ENCODE results near the gene XK. TPM values are rescaled to one million over a fixed set of nuclear protein-coding genes. Genes with fewer than 3 reads are reported as not detected.
"Not testable (repeated sequence)": the region's sequence is repeated elsewhere in the genome, so short reads cannot be mapped to it uniquely, and the experiment has no call there.

Gene XK
- total and polyA plus RNA-seq, 2 donors, result 0.50 to 0.66 TPM

DNA sequence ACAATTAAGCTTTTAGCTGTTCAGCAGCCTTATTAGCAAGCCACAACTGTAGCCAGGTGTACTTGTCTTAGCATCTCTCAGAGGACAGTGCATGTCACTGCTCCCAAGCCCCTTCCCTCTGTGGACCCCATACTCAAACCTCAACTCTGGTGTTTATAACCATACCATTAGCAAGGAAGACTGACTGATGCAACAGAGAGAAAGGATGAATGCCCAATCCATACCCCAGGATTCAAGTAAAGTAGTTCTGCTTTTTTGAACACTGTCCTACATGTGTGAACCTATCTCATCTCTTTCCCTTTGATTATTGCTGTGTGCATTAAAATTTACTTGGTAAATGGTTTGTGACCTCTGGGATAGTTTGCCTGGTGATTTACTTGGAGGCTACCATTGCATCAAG, 71.5 kb downstream of the XK start:
- Histone ChIP-seq H3K4me1 (ENCODE audit: control insufficient read depth in 2 of 2, insufficient read depth in 2 of 2, low read length in 2 of 2) (peaks cover 18 to 34% of the 10 kb centered on the region in 2 donors), H3K27ac (ENCODE audit: low read depth in 1 of 2, low read length in 1 of 2) (peak overlapping the region in 1 of 2 donors; percentile 12), H3K27me3 (ENCODE audit: control insufficient read depth in 2 of 2, insufficient read depth in 1 of 2, low read length in 1 of 2) (no peaks in the 10 kb centered on the region), H3K4me3 (ENCODE audit: low read length in 2 of 2) (no peak overlapping the region), H3K36me3 (ENCODE audit: control insufficient read depth in 2 of 2, insufficient read depth in 2 of 2, low read length in 1 of 2) (no peaks in the 10 kb centered on the region), H3K9me3 (ENCODE audit: control insufficient read depth in 2 of 2, insufficient read depth in 1 of 2, low read length in 1 of 2) (no peaks in the 10 kb centered on the region)
- DNase-seq (ENCODE audit: low read depth in 6 of 9, low spot score in 9 of 9), result no peak

DNA sequence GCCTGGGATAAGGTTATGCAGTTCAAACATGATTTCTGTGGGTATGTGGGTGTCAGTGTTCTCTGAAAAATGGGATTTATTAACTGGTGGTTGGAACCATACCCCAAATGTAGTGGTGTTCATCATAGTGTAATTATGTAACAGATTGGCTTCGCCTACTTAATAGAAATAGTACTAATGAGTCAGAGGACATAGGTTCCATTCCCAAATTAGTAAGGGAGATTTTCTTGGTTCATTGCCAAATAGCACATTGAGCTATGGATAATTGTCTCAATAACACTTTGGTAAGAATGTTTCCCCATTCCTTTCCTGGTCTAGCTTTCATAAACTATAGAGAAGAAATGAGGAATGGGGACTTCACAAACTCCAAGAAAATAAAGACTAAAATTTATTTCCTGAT, 73.8 kb downstream of the XK start:
- no peaks in the 10 kb centered on the region for H3K27me3 ChIP-seq (ENCODE audit: control insufficient read depth in 2 of 2, insufficient read depth in 1 of 2, low read length in 1 of 2)
- no peaks in the 10 kb centered on the region for H3K9me3 ChIP-seq (ENCODE audit: control insufficient read depth in 2 of 2, insufficient read depth in 1 of 2, low read length in 1 of 2)
- WGBS, result 100% methylated on average over 1 of the region's 1 CpG
- DNase-seq (ENCODE audit: low read depth in 6 of 9, low spot score in 9 of 9), result no peak
- peaks cover 9 to 24% of the 10 kb centered on the region in 2 donors for H3K4me1 ChIP-seq (ENCODE audit: control insufficient read depth in 2 of 2, insufficient read depth in 2 of 2, low read length in 2 of 2)
- H3K36me3 ChIP-seq (ENCODE audit: control insufficient read depth in 2 of 2, insufficient read depth in 2 of 2, low read length in 1 of 2), result no peaks in the 10 kb centered on the region
- no peak overlapping the region for H3K4me3 ChIP-seq (ENCODE audit: low read length in 2 of 2)
- no peak overlapping the region for H3K27ac ChIP-seq (ENCODE audit: low read depth in 1 of 2, low read length in 1 of 2)

DNA sequence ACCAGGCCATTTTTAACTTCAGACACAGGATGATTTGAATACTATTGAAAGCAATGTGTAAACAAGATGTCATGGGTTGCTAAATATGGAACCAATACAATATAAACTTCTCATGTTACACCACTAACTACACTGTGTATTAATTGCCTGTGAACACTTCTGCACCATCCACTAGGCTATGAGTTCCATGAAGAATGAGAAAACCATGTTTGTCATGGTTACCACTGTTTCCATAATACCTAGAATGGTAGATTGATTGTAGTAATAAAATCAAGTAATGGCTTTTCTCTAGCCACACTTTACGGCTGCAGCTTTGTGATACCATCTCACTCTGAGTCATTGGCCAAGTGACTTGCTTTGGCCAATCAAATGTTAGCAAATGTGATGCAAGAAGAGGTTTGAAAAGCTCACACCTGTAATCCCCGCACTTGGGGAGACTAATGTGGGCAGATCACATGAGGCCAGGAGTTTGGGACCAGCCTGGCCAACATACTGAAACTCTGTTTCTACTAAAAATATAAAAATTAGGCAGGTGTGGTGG, 74.4 kb downstream of the XK start:
- Histone ChIP-seq H3K27me3 (ENCODE audit: control insufficient read depth in 2 of 2, insufficient read depth in 1 of 2, low read length in 1 of 2) (no peaks in the 10 kb centered on the region), H3K4me1 (ENCODE audit: control insufficient read depth in 2 of 2, insufficient read depth in 2 of 2, low read length in 2 of 2) (peaks cover 4 to 18% of the 10 kb centered on the region in 2 donors), H3K9me3 (ENCODE audit: control insufficient read depth in 2 of 2, insufficient read depth in 1 of 2, low read length in 1 of 2) (no peaks in the 10 kb centered on the region), H3K36me3 (ENCODE audit: control insufficient read depth in 2 of 2, insufficient read depth in 2 of 2, low read length in 1 of 2) (no peaks in the 10 kb centered on the region), H3K4me3 (ENCODE audit: low read length in 2 of 2) (no peak overlapping the region), H3K27ac (ENCODE audit: low read depth in 1 of 2, low read length in 1 of 2) (no peak overlapping the region)
- DNase-seq (ENCODE audit: low read depth in 6 of 9, low spot score in 9 of 9), result no peak
- WGBS, result 100% methylated on average over 2 of the region's 2 CpGs

DNA sequence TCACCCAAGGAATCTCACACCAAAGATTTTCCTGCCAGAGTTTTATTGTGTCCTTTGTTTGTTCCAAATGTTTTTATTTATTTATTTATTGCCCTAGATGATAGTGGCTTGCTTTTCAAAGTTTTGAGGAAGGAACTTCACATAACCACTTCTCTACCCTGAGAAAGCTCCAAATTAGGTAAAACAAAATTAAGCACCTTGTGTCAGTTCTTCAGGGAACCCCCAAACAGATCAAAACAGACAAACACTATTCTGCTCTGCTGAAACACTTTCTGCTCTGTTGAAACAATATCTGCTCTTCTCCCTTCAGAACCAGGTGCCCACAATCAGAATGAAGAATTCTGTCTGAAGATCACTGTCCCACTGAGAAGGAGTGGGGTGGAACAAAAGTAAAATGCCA, 77.8 kb downstream of the XK start:
- Histone ChIP-seq H3K9me3 (ENCODE audit: control insufficient read depth in 2 of 2, insufficient read depth in 1 of 2, low read length in 1 of 2) (no peaks in the 10 kb centered on the region), H3K27me3 (ENCODE audit: control insufficient read depth in 2 of 2, insufficient read depth in 1 of 2, low read length in 1 of 2) (no peaks in the 10 kb centered on the region), H3K4me3 (ENCODE audit: low read length in 2 of 2) (no peak overlapping the region), H3K4me1 (ENCODE audit: control insufficient read depth in 2 of 2, insufficient read depth in 2 of 2, low read length in 2 of 2) (no peaks in the 10 kb centered on the region), H3K27ac (ENCODE audit: low read depth in 1 of 2, low read length in 1 of 2) (peak overlapping the region in 1 of 2 donors; percentile 57), H3K36me3 (ENCODE audit: control insufficient read depth in 2 of 2, insufficient read depth in 2 of 2, low read length in 1 of 2) (no peaks in the 10 kb centered on the region)
- DNase-seq (ENCODE audit: low read depth in 6 of 9, low spot score in 9 of 9), result no peak

DNA sequence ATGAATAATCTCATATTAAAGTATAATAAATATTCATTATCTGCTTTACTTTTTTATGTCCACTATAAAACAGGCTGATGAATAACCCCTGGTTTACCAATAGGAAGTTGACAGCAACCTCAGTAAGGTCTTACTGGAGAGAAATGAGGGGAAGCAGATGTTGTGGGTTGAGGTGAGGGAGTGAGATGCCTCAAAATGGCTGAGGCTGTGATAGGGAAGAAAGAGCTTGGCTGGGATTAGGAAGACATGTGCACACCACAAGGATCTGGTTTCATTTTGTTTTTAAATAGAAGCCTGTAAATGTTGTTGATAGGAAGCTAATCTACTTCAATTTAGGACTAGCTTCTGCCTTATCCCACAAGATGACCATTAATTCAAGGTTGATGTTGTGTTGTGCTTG, 79.9 kb downstream of the XK start:
- H3K9me3 ChIP-seq (ENCODE audit: control insufficient read depth in 2 of 2, insufficient read depth in 1 of 2, low read length in 1 of 2), result no peaks in the 10 kb centered on the region
- no peaks in the 10 kb centered on the region for H3K4me1 ChIP-seq (ENCODE audit: control insufficient read depth in 2 of 2, insufficient read depth in 2 of 2, low read length in 2 of 2)
- DNase-seq (ENCODE audit: low read depth in 6 of 9, low spot score in 9 of 9), result no peak
- H3K27ac ChIP-seq (ENCODE audit: low read depth in 1 of 2, low read length in 1 of 2), result no peak overlapping the region
- H3K4me3 ChIP-seq (ENCODE audit: low read length in 2 of 2), result no peak overlapping the region
- H3K27me3 ChIP-seq (ENCODE audit: control insufficient read depth in 2 of 2, insufficient read depth in 1 of 2, low read length in 1 of 2), result no peaks in the 10 kb centered on the region
- no peaks in the 10 kb centered on the region for H3K36me3 ChIP-seq (ENCODE audit: control insufficient read depth in 2 of 2, insufficient read depth in 2 of 2, low read length in 1 of 2)

DNA sequence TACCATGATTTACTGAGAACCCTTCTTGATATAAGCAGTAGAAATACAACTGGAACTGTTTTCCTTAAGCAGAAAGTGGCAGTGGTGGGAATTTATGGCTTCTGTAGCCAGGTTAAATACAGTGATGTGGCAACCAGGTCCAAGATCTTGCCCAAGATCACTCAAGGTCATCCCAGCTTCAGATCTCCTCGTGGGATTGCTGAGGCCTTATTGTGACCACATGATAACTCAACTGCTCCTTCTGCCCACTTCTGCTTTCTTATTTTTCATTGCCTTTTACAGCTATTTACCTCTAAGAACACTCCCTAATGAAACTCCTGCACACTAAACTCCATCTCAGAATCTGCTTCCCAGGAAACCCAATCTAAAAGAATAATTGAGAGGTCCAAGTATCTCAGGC, 81.8 kb downstream of the XK start:
- no peaks in the 10 kb centered on the region for H3K36me3 ChIP-seq (ENCODE audit: control insufficient read depth in 2 of 2, insufficient read depth in 2 of 2, low read length in 1 of 2)
- no peak for DNase-seq (ENCODE audit: low read depth in 6 of 9, low spot score in 9 of 9)
- no peaks in the 10 kb centered on the region for H3K27me3 ChIP-seq (ENCODE audit: control insufficient read depth in 2 of 2, insufficient read depth in 1 of 2, low read length in 1 of 2)
- no peaks in the 10 kb centered on the region for H3K9me3 ChIP-seq (ENCODE audit: control insufficient read depth in 2 of 2, insufficient read depth in 1 of 2, low read length in 1 of 2)
- H3K4me3 ChIP-seq (ENCODE audit: low read length in 2 of 2), result no peak overlapping the region
- WGBS, result 13% methylated on average over 1 of the region's 1 CpG
- H3K27ac ChIP-seq (ENCODE audit: low read depth in 1 of 2, low read length in 1 of 2), result no peak overlapping the region
- no peaks in the 10 kb centered on the region for H3K4me1 ChIP-seq (ENCODE audit: control insufficient read depth in 2 of 2, insufficient read depth in 2 of 2, low read length in 2 of 2)

DNA sequence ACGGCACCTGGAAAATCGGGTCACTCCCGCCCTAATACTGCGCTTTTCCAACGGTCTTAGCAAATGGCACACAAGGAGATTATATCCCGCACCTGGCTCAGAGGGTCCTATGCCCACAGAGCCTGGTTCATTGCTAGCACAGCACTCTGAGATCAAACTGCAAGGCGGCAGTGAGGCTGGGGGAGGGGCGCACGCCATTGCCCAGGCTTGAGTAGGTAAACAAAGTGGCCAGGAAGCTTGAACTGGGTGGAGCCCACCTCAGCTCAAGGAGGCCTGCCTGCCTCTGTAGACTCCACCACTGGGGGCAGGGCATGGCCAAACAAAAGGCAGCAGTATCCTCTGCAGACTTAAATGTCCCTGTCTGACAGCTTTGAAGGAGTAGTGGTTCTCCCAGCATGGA, 83.3 kb downstream of the XK start:
- H3K4me3 ChIP-seq (ENCODE audit: low read length in 2 of 2); H3K4me1 ChIP-seq (ENCODE audit: control insufficient read depth in 2 of 2, insufficient read depth in 2 of 2, low read length in 2 of 2); H3K9me3 ChIP-seq (ENCODE audit: control insufficient read depth in 2 of 2, insufficient read depth in 1 of 2, low read length in 1 of 2); DNase-seq (ENCODE audit: low read depth in 6 of 9, low spot score in 9 of 9); H3K36me3 ChIP-seq (ENCODE audit: control insufficient read depth in 2 of 2, insufficient read depth in 2 of 2, low read length in 1 of 2); H3K27me3 ChIP-seq (ENCODE audit: control insufficient read depth in 2 of 2, insufficient read depth in 1 of 2, low read length in 1 of 2); H3K27ac ChIP-seq (ENCODE audit: low read depth in 1 of 2, low read length in 1 of 2): not testable (repeated sequence)
- WGBS, result 98% methylated on average over 9 of the region's 9 CpGs

DNA sequence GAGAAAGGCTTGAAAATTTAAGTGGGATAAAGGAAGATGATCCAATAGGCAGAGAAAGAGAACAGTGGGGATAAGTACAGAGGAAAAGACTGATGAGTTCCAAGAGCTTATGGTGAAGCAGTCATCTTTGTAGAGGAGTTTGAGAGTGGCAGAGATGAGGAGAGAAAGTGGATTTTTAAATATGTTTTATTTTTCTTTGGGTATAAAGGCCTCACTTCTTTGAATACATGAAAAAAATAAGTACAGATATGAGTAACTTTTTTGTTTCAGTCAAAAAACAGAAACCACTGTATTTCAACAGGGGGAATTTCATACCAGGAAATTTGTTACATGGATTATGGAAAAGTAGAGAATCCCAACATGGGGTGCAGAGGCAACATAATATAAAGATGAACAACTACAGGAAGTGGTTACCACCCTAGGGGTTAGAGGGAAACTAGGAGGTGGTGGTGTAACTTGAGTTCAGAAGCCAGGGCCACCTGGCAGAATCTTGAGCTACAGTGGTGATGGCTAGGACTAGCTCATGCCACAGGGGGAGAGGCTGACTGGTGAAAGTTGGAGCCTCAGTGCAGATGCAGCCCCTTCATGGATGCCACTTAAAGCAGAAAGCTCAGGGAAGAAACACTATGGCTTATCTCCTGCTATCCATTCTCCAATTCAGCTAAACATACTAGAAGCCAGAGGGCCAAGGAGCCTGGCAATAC, 90.8 kb downstream of the XK start:
- Histone ChIP-seq H3K36me3 (ENCODE audit: control insufficient read depth in 2 of 2, insufficient read depth in 2 of 2, low read length in 1 of 2) (no peaks in the 10 kb centered on the region), H3K27ac (ENCODE audit: low read depth in 1 of 2, low read length in 1 of 2) (peak overlapping the region; percentile 52 to 82), H3K27me3 (ENCODE audit: control insufficient read depth in 2 of 2, insufficient read depth in 1 of 2, low read length in 1 of 2) (no peaks in the 10 kb centered on the region), H3K9me3 (ENCODE audit: control insufficient read depth in 2 of 2, insufficient read depth in 1 of 2, low read length in 1 of 2) (no peaks in the 10 kb centered on the region), H3K4me3 (ENCODE audit: low read length in 2 of 2) (no peak overlapping the region), H3K4me1 (ENCODE audit: control insufficient read depth in 2 of 2, insufficient read depth in 2 of 2, low read length in 2 of 2) (peaks cover 2 to 8% of the 10 kb centered on the region in 2 donors)
- DNase-seq (ENCODE audit: low read depth in 6 of 9, low spot score in 9 of 9), result peak in 7 of 9 donors; percentile 24 to 82 (median 51)

DNA sequence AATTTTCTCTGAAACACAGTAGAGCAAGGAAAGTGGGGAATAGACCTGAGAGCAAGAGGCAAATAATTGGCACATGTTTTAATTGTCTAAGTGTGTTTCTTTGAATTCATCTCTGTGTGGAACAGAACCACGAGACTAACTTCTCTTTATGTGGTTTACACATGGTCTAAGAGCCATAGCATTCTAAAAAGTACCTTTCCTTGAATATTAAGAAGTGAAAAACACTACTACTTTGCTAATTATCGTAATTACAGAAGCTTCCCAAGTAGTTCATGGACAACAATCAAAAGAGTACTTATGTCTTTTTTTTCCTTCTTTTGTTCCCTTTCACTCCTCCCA, 91.4 kb downstream of the XK start:
- WGBS, result 20% methylated on average over 2 of the region's 2 CpGs
- no peaks in the 10 kb centered on the region for H3K9me3 ChIP-seq (ENCODE audit: control insufficient read depth in 2 of 2, insufficient read depth in 1 of 2, low read length in 1 of 2)
- no peak overlapping the region for H3K4me3 ChIP-seq (ENCODE audit: low read length in 2 of 2)
- H3K27me3 ChIP-seq (ENCODE audit: control insufficient read depth in 2 of 2, insufficient read depth in 1 of 2, low read length in 1 of 2), result no peaks in the 10 kb centered on the region
- H3K4me1 ChIP-seq (ENCODE audit: control insufficient read depth in 2 of 2, insufficient read depth in 2 of 2, low read length in 2 of 2), result peaks cover 2 to 8% of the 10 kb centered on the region in 2 donors
- H3K27ac ChIP-seq (ENCODE audit: low read depth in 1 of 2, low read length in 1 of 2), result peak overlapping the region; percentile 19 to 82
- H3K36me3 ChIP-seq (ENCODE audit: control insufficient read depth in 2 of 2, insufficient read depth in 2 of 2, low read length in 1 of 2), result no peaks in the 10 kb centered on the region
- no peak for DNase-seq (ENCODE audit: low read depth in 6 of 9, low spot score in 9 of 9)

All from thymus (tissue), 11 donors.